Vagina (tissue), 2 donors: Measurements from ENCODE around the gene DEPDC7. TPM values are rescaled to one million over a fixed set of nuclear protein-coding genes. Genes with fewer than 3 reads are reported as not detected.
"Not testable (repeated sequence)": the region's sequence is repeated elsewhere in the genome, so short reads cannot be mapped to it uniquely, and the experiment has no call there.

Experiments
- DNase-seq, 2 donors: peaks; one replicate each; pipeline ENCODE4 v3.0.0-alpha.2; 2017; ENCODE audit errors: extremely low spot score in 2 of 2
- H3K27ac ChIP-seq: fragments of 200-600 bp; sonication (generic); one replicate; pipeline ENCODE4 v1.5.1; 2019
- H3K27me3 ChIP-seq: fragments of 200-600 bp; sonication (generic); one replicate; pipeline ENCODE4 v1.5.1; 2019
- H3K36me3 ChIP-seq, 2 donors: fragments of 200-600 bp; sonication (generic); one replicate each; pipeline ENCODE4 v1.5.1; 2017 to 2019
- H3K4me1 ChIP-seq: fragments of 200-600 bp; sonication (generic); one replicate; pipeline ENCODE4 v1.5.1; 2019
- H3K4me3 ChIP-seq, 2 donors: fragments of 200-600 bp; sonication (generic); 1 replicate in 1 of 2; 2 replicates in 1 of 2; pipeline ENCODE4 v1.5.1; 2016 to 2019
- H3K9me3 ChIP-seq: fragments of 200-600 bp; sonication (generic); one replicate; pipeline ENCODE4 v1.5.1; 2019
- CTCF ChIP-seq, 3 experiments: fragments of 450-650 bp in 2 of 3; fragments of 200-600 bp in 1 of 3; sonication (generic) in 1 of 3; IDR thresholded peaks; one replicate each; pipeline ENCODE4 v1.5.1; 2017 to 2019; ENCODE audit warnings: antibody characterized with exemption in 3 of 3, mild to moderate bottlenecking in 2 of 3, moderate library complexity in 2 of 3
- POLR2A ChIP-seq, 2 donors: fragments of 450-650 bp; IDR thresholded peaks; one replicate each; pipeline ENCODE4 v1.6.1; 2017; ENCODE audit warnings: antibody characterized with exemption in 2 of 2, mild to moderate bottlenecking in 2 of 2, moderate library complexity in 2 of 2
- POLR2AphosphoS5 ChIP-seq, 2 donors: sonication (generic); formaldehyde crosslinking; IDR thresholded peaks; one replicate each; pipeline ENCODE4 v1.9.0; 2017; ENCODE audit warnings: antibody characterized with exemption in 2 of 2, mild to moderate bottlenecking in 2 of 2, low read depth in 1 of 2; ENCODE audit not compliant: insufficient read depth in 1 of 2
- intact Hi-C: fragments of 100-400 bp; cut with DNase I; formaldehyde crosslinking; loops from one replicate; pipeline ENCODE4 v1.15.1; 2023
- total RNA-seq: library from RNA; depleted of rRNA; stranded (reverse); fragments of >200 nt; gene quantifications from one replicate; pipeline ENCODE4 v1.2.3, GENCODE V29; 2016

Gene DEPDC7
- total RNA-seq, 1 donor from 2014 or later, result 2.5 TPM

- DNase-seq, result no peak
- intact Hi-C loops, result no loop called here
- H3K9me3 ChIP-seq, result no peaks in the 10 kb centered on the region
- H3K27me3 ChIP-seq, result no peaks in the 10 kb centered on the region
- H3K4me1 ChIP-seq, result peaks cover 39% of the 10 kb centered on the region
- no peak for TF ChIP-seq POLR2AphosphoS5 (IDR thresholded peaks at IDR 0.05; ENCODE audit: insufficient read depth in 1 of 2, low read depth in 1 of 2)
- TF ChIP-seq POLR2A (IDR thresholded peaks at IDR 0.05), result no peak
- no peak for TF ChIP-seq CTCF (IDR thresholded peaks at IDR 0.05)
- H3K4me3 ChIP-seq, result no peak overlapping the region
- no peak overlapping the region for H3K27ac ChIP-seq
- H3K36me3 ChIP-seq, result peaks cover 0 to 4% of the 10 kb centered on the region in 2 donors
These were observed 28.6 kb downstream of the DEPDC7 start for GRCh38 chr11:33044285-33044756.

GRCh38 chr11:33045551-33046255 lies 30.0 kb downstream of the DEPDC7 start:
- TF ChIP-seq POLR2AphosphoS5 (IDR thresholded peaks at IDR 0.05; ENCODE audit: insufficient read depth in 1 of 2, low read depth in 1 of 2) (no peak), POLR2A (IDR thresholded peaks at IDR 0.05) (no peak), CTCF (IDR thresholded peaks at IDR 0.05) (no peak)
- Histone ChIP-seq H3K27ac (no peak overlapping the region), H3K27me3 (no peaks in the 10 kb centered on the region), H3K36me3 (peaks cover 0 to 4% of the 10 kb centered on the region in 2 donors), H3K4me3 (no peak overlapping the region), H3K4me1 (peaks cover 31% of the 10 kb centered on the region), H3K9me3 (no peaks in the 10 kb centered on the region)
- DNase-seq, result no peak
- intact Hi-C loops, result loop anchor here (2.0 kb wide), 1 partner anchor 19 kb away; no protein-coding TSS in a partner anchor

GRCh38 chr11:33048701-33049100 lies 33.0 kb downstream of the DEPDC7 start:
- H3K4me3 ChIP-seq, H3K27me3 ChIP-seq, H3K36me3 ChIP-seq, H3K9me3 ChIP-seq, intact Hi-C loops, DNase-seq, H3K27ac ChIP-seq: not testable (repeated sequence)
- peaks cover 11% of the 10 kb centered on the region for H3K4me1 ChIP-seq

- H3K27me3 ChIP-seq, H3K9me3 ChIP-seq, H3K4me1 ChIP-seq, intact Hi-C loops, H3K27ac ChIP-seq, H3K36me3 ChIP-seq, H3K4me3 ChIP-seq, DNase-seq: not testable (repeated sequence)
These were observed 34.1 kb downstream of the DEPDC7 start for GRCh38 chr11:33049565-33050408.

- Histone ChIP-seq H3K27me3 (no peaks in the 10 kb centered on the region), H3K4me3 (no peak overlapping the region), H3K36me3 (peaks cover 0 to 9% of the 10 kb centered on the region in 2 donors), H3K27ac (no peak overlapping the region), H3K4me1 (no peaks in the 10 kb centered on the region), H3K9me3 (no peaks in the 10 kb centered on the region)
- DNase-seq, result no peak
- TF ChIP-seq CTCF (IDR thresholded peaks at IDR 0.05), result no peak
- TF ChIP-seq POLR2A (IDR thresholded peaks at IDR 0.05), result no peak
- TF ChIP-seq POLR2AphosphoS5 (IDR thresholded peaks at IDR 0.05; ENCODE audit: insufficient read depth in 1 of 2, low read depth in 1 of 2), result no peak
- intact Hi-C loops, result no loop called here
These were observed 36.6 kb downstream of the DEPDC7 start for GRCh38 chr11:33052231-33052630.

GRCh38 chr11:33055375-33055774 lies 39.7 kb downstream of the DEPDC7 start:
- intact Hi-C loops, result no loop called here

More at GRCh38 chr11:33055375-33055774, 39.7 kb downstream of the DEPDC7 start:
- DNase-seq, result no peak
- H3K27me3 ChIP-seq, result no peaks in the 10 kb centered on the region
- H3K4me1 ChIP-seq, result peaks cover 5% of the 10 kb centered on the region
- H3K9me3 ChIP-seq, result no peaks in the 10 kb centered on the region
- no peak overlapping the region for H3K27ac ChIP-seq
- H3K4me3 ChIP-seq, result no peak overlapping the region
- H3K36me3 ChIP-seq, result peaks cover 0 to 34% of the 10 kb centered on the region in 2 donors
- TF ChIP-seq CTCF (IDR thresholded peaks at IDR 0.05) (no peak), POLR2AphosphoS5 (IDR thresholded peaks at IDR 0.05; ENCODE audit: insufficient read depth in 1 of 2, low read depth in 1 of 2) (no peak), POLR2A (IDR thresholded peaks at IDR 0.05) (no peak)
